ENCODE measurements around the gene IPMK. TPM values are rescaled to one million over a fixed set of nuclear protein-coding genes. Genes with fewer than 3 reads are reported as not detected.

Gene IPMK
- total RNA-seq, 2 experiments from 2014 or later = 5.6 to 9.5 TPM

DNA sequence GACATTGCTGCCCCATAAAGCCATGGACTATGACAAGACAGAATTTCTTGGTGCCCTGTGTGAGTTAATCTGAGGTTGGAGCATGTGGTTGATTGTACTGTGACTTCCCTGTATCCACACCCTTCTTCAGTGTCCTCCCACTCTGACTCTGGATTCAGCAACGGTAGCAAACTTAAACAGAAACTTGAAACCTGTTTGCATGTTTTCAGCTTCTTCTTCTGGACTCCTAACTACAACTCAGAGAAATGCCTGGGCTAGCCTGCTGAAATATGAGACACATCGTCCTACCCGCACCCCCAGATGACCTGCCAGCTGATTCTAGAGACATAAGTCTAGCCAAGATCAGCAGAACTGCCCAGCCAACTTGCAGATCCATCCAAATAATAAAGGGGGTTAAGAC is 78.4 kb downstream of the IPMK start:
- no TSS peak for BruUV-seq (replicated peaks)
- no peak overlapping the region for H2AFZ ChIP-seq (ENCODE audit: low read length)
- POLR2A ChIA-PET = no interaction called here
- H4K20me1 ChIP-seq (ENCODE audit: insufficient read depth, low read length) = no peaks in the 10 kb centered on the region
- TF ChIP-seq, protein P1, sequence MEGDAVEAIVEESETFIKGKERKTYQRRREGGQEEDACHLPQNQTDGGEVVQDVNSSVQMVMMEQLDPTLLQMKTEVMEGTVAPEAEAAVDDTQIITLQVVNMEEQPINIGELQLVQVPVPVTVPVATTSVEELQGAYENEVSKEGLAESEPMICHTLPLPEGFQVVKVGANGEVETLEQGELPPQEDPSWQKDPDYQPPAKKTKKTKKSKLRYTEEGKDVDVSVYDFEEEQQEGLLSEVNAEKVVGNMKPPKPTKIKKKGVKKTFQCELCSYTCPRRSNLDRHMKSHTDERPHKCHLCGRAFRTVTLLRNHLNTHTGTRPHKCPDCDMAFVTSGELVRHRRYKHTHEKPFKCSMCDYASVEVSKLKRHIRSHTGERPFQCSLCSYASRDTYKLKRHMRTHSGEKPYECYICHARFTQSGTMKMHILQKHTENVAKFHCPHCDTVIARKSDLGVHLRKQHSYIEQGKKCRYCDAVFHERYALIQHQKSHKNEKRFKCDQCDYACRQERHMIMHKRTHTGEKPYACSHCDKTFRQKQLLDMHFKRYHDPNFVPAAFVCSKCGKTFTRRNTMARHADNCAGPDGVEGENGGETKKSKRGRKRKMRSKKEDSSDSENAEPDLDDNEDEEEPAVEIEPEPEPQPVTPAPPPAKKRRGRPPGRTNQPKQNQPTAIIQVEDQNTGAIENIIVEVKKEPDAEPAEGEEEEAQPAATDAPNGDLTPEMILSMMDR (conservative IDR thresholded peaks at IDR 0.05; ENCODE audit: low read length) = no peak
- TF ChIP-seq EZH2phosphoT487 (IDR thresholded peaks at IDR 0.05; ENCODE audit: borderline replicate concordance, low read depth, low read length) = no peak
- no peaks in the 10 kb centered on the region for H3K9me2 ChIP-seq (ENCODE audit: insufficient read depth, low read length)
- H3K4me3 ChIP-seq (ENCODE audit: low read depth, low read length, poor library complexity, severe bottlenecking) = no peak overlapping the region
- H3K4me1 ChIP-seq (ENCODE audit: insufficient read depth, low read length, poor library complexity, severe bottlenecking) = no peaks in the 10 kb centered on the region
- H3K36me3 ChIP-seq (ENCODE audit: insufficient read depth, low read length) = peaks cover 10% of the 10 kb centered on the region
- intact Hi-C loops (cut with micrococcal nuclease; ENCODE audit: unreplicated experiment) = no loop called here
- H3K9me3 ChIP-seq (ENCODE audit: low read length) = no peaks in the 10 kb centered on the region
- CTCF ChIA-PET (ENCODE audit: unreplicated experiment) = no interaction called here
- DNase-seq (ENCODE audit: low spot score) = no peak
- H3K4me2 ChIP-seq (ENCODE audit: low read length) = no peak overlapping the region
- no peaks in the 10 kb centered on the region for H3K79me2 ChIP-seq (ENCODE audit: insufficient read depth, low read depth, low read length)
- H3K27ac ChIP-seq (ENCODE audit: low read depth, low read length, poor library complexity, severe bottlenecking) = no peak overlapping the region

DNA sequence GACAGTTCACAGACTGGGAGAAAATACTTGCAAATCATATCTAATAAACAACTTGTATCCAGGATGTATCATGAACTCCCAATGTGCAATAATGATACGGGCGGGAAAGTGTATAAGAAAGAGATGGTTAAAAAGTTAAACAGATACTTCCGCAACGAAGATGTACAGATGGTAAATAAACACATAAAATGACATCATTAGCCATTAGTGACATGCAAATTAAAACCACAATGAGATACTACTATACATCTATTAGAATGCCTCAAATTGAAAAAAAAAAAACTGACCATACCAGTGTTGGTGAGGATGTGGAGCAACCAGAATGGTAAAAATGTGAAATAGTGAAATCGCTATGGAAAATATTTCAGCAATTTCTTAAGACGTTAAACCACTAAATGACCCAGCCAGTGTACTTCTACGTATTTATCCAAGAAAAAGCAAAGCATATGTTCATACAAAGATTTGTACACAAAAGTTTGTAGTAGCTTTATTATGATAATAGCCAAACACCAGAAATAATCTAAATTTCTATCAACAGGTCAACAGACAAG is 83.5 kb downstream of the IPMK start:
- Histone ChIP-seq H3K4me3 (ENCODE audit: low read depth, low read length, poor library complexity, severe bottlenecking) (no peak overlapping the region), H3K27ac (ENCODE audit: low read depth, low read length, poor library complexity, severe bottlenecking) (no peak overlapping the region), H3K4me2 (ENCODE audit: low read length) (no peak overlapping the region), H3K36me3 (ENCODE audit: insufficient read depth, low read length) (no peaks in the 10 kb centered on the region), H2AFZ (ENCODE audit: low read length) (no peak overlapping the region), H3K79me2 (ENCODE audit: insufficient read depth, low read depth, low read length) (no peaks in the 10 kb centered on the region), H3K4me1 (ENCODE audit: insufficient read depth, low read length, poor library complexity, severe bottlenecking) (no peaks in the 10 kb centered on the region), H3K9me3 (ENCODE audit: low read length) (no peaks in the 10 kb centered on the region), H3K9me2 (ENCODE audit: insufficient read depth, low read length) (no peaks in the 10 kb centered on the region), H4K20me1 (ENCODE audit: insufficient read depth, low read length) (no peaks in the 10 kb centered on the region)
- BruUV-seq (replicated peaks) = no TSS peak
- intact Hi-C loops (cut with micrococcal nuclease; ENCODE audit: unreplicated experiment) = no loop called here
- no peak for DNase-seq (ENCODE audit: low spot score)
- TF ChIP-seq, protein P1 (conservative IDR thresholded peaks at IDR 0.05; ENCODE audit: low read length) = no peak
- TF ChIP-seq EZH2phosphoT487 (IDR thresholded peaks at IDR 0.05; ENCODE audit: borderline replicate concordance, low read depth, low read length) = no peak
- ChIA-PET CTCF (ENCODE audit: unreplicated experiment) (no interaction called here), POLR2A (interaction anchor here (0.6 kb wide), 1 partner anchor 12 kb away, joined by 3 read pairs; no protein-coding TSS in a partner anchor)

DNA sequence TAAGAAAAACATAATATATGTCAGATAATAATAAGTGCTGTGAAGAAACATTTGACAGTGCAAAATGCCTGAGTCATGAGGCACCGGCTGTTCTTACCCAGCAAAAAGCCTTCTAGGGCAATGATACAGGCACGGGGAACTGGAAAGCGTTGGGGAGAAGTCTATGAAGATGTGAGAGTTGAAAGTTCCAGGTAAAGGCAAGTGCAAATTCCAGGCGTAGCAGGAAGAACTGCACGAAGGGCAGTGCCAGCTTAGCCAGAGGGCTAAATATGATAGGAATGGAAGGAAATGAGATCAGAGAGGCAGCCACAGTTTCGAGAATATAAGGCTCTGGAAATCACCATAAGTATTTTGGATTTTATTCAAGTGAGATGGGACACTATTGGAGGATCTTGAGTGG is 87.0 kb downstream of the IPMK start:
- Histone ChIP-seq H3K4me3 (ENCODE audit: low read depth, low read length, poor library complexity, severe bottlenecking) (no peak overlapping the region), H2AFZ (ENCODE audit: low read length) (no peak overlapping the region), H3K27ac (ENCODE audit: low read depth, low read length, poor library complexity, severe bottlenecking) (no peak overlapping the region), H3K4me1 (ENCODE audit: insufficient read depth, low read length, poor library complexity, severe bottlenecking) (no peaks in the 10 kb centered on the region), H3K4me2 (ENCODE audit: low read length) (no peak overlapping the region), H3K36me3 (ENCODE audit: insufficient read depth, low read length) (no peaks in the 10 kb centered on the region), H3K9me2 (ENCODE audit: insufficient read depth, low read length) (no peaks in the 10 kb centered on the region), H4K20me1 (ENCODE audit: insufficient read depth, low read length) (no peaks in the 10 kb centered on the region), H3K79me2 (ENCODE audit: insufficient read depth, low read depth, low read length) (no peaks in the 10 kb centered on the region), H3K9me3 (ENCODE audit: low read length) (no peaks in the 10 kb centered on the region)
- no peak for TF ChIP-seq EZH2phosphoT487 (IDR thresholded peaks at IDR 0.05; ENCODE audit: borderline replicate concordance, low read depth, low read length)
- no TSS peak for BruUV-seq (replicated peaks)
- intact Hi-C loops (cut with micrococcal nuclease; ENCODE audit: unreplicated experiment) = no loop called here
- no peak for DNase-seq (ENCODE audit: low spot score)
- POLR2A ChIA-PET = no interaction called here
- CTCF ChIA-PET (ENCODE audit: unreplicated experiment) = no interaction called here
